ENCODE measurements around the gene APEX1.

DNA sequence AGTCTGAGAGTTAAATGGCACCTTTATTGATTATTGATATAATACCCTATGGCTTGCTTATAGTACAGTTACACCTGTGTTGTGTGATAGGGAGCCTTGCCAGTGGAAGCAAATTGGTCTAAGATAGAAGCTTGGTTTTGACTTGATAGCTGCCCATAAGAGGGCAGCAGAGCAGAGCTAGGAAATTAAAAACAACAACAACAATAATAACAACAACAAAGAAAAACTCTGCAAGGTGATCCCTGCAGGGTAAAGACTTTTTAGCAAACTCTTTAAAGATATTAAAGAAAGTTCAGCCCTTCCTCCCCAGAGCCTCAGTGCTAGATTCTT lies 32.3 kb downstream of the APEX1 start:
- TF ChIP-seq FOXJ3 (CRISPR knock-in tag; IDR thresholded peaks at IDR 0.05) (no peak), RAD21 (IDR thresholded peaks at IDR 0.05; ENCODE audit: low read length) (no peak), FOXM1 (IDR thresholded peaks at IDR 0.05; ENCODE audit: low read depth) (no peak), JUND (IDR thresholded peaks at IDR 0.05) (no peak), ELF1 (IDR thresholded peaks at IDR 0.05) (no peak), SIN3A (IDR thresholded peaks at IDR 0.05; ENCODE audit: borderline replicate concordance, low read depth, low read length) (no peak), SMC3 (IDR thresholded peaks at IDR 0.05; ENCODE audit: low read depth, low read length) (no peak), TCF12 (IDR thresholded peaks at IDR 0.05) (no peak), CHD2 (IDR thresholded peaks at IDR 0.05; ENCODE audit: low read length, partially characterized antibody) (no peak), NRF1 (IDR thresholded peaks at IDR 0.05; ENCODE audit: low read depth, low read length) (no peak)
- TF ChIP-seq, protein P1, sequence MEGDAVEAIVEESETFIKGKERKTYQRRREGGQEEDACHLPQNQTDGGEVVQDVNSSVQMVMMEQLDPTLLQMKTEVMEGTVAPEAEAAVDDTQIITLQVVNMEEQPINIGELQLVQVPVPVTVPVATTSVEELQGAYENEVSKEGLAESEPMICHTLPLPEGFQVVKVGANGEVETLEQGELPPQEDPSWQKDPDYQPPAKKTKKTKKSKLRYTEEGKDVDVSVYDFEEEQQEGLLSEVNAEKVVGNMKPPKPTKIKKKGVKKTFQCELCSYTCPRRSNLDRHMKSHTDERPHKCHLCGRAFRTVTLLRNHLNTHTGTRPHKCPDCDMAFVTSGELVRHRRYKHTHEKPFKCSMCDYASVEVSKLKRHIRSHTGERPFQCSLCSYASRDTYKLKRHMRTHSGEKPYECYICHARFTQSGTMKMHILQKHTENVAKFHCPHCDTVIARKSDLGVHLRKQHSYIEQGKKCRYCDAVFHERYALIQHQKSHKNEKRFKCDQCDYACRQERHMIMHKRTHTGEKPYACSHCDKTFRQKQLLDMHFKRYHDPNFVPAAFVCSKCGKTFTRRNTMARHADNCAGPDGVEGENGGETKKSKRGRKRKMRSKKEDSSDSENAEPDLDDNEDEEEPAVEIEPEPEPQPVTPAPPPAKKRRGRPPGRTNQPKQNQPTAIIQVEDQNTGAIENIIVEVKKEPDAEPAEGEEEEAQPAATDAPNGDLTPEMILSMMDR (IDR thresholded peaks at IDR 0.05), result no peak
- TF ChIP-seq, protein P2, sequence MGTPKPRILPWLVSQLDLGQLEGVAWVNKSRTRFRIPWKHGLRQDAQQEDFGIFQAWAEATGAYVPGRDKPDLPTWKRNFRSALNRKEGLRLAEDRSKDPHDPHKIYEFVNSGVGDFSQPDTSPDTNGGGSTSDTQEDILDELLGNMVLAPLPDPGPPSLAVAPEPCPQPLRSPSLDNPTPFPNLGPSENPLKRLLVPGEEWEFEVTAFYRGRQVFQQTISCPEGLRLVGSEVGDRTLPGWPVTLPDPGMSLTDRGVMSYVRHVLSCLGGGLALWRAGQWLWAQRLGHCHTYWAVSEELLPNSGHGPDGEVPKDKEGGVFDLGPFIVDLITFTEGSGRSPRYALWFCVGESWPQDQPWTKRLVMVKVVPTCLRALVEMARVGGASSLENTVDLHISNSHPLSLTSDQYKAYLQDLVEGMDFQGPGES (IDR thresholded peaks at IDR 0.05; ENCODE audit: low read depth, low read length), result no peak

Measured in SK-N-SH (cell line).